Endothelial cell of umbilical vein (primary cell): ENCODE measurements around the gene CHMP6.

Experiments used
- EZH2 ChIP-seq: IDR thresholded peaks from 2 replicates; pipeline ENCODE4 v1.6.1; 2012; ENCODE audit warnings: borderline replicate concordance, low read depth, mild to moderate bottlenecking, moderate library complexity, low read length, inconsistent platforms; ENCODE audit not compliant: severe bottlenecking
- FOS ChIP-seq: IDR thresholded peaks from 2 replicates; pipeline ENCODE4 v1.6.1; 2011; ENCODE audit warnings: mild to moderate bottlenecking, low read length, moderate library complexity, borderline replicate concordance; ENCODE audit not compliant: insufficient read depth
- JUN ChIP-seq: IDR thresholded peaks from 2 replicates; pipeline ENCODE4 v1.6.1; 2011; ENCODE audit warnings: borderline replicate concordance, low read depth; ENCODE audit not compliant: insufficient read length, insufficient read depth
- MYC ChIP-seq: IDR thresholded peaks from one replicate; pipeline ENCODE4 v1.6.1; 2011; ENCODE audit warnings: mild to moderate bottlenecking, low read depth, low read length
- POLR2A ChIP-seq: IDR thresholded peaks from 2 replicates; pipeline ENCODE4 v1.6.1; 2012; ENCODE audit warnings: low read depth, mild to moderate bottlenecking, control low read depth, low read length
- POLR2AphosphoS5 ChIP-seq: IDR thresholded peaks from 2 replicates; pipeline ENCODE4 v1.6.1; 2012; ENCODE audit warnings: low read depth, mild to moderate bottlenecking, control low read depth, low read length, moderate library complexity; ENCODE audit not compliant: insufficient read depth
- TF ChIP-seq, protein P1 (sequence below), 2 donors: IDR thresholded peaks; 1 replicate in 1 of 2; 2 replicates in 1 of 2; pipeline ENCODE4 v1.5.1; 2011; ENCODE audit warnings: low read length in 2 of 2, mild to moderate bottlenecking in 2 of 2, moderate library complexity in 2 of 2, control low read depth in 1 of 2, inconsistent platforms in 1 of 2, low read depth in 1 of 2; ENCODE audit not compliant: insufficient read depth in 1 of 2; ENCODE audit errors: extremely low read depth in 1 of 2
- TF ChIP-seq, protein P2 (sequence below): IDR thresholded peaks from 2 replicates; pipeline ENCODE4 v1.6.1; 2011; ENCODE audit not compliant: insufficient read depth, insufficient read length

DNA sequence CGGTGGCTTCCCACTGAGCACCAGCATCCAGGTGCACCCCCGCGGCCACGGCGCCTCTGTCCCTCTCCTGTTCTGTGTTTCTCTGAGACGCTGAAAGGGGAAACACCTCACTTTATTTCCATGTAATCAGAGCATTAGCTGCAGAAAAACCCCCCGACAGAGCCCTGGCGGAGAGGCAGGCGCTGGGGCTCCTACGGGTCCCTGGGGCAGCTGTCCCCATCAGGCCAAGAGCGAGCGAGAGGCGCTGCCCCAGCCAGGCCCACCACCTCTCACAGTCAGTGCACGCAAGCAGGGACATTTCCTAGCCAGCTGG lies 27.1 kb upstream of the CHMP6 start:
- TF ChIP-seq, protein P1, sequence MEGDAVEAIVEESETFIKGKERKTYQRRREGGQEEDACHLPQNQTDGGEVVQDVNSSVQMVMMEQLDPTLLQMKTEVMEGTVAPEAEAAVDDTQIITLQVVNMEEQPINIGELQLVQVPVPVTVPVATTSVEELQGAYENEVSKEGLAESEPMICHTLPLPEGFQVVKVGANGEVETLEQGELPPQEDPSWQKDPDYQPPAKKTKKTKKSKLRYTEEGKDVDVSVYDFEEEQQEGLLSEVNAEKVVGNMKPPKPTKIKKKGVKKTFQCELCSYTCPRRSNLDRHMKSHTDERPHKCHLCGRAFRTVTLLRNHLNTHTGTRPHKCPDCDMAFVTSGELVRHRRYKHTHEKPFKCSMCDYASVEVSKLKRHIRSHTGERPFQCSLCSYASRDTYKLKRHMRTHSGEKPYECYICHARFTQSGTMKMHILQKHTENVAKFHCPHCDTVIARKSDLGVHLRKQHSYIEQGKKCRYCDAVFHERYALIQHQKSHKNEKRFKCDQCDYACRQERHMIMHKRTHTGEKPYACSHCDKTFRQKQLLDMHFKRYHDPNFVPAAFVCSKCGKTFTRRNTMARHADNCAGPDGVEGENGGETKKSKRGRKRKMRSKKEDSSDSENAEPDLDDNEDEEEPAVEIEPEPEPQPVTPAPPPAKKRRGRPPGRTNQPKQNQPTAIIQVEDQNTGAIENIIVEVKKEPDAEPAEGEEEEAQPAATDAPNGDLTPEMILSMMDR (IDR thresholded peaks at IDR 0.05; ENCODE audit: extremely low read depth in 1 of 2, insufficient read depth in 1 of 2, low read depth in 1 of 2, low read length in 2 of 2), result no peak
- TF ChIP-seq, protein P2, sequence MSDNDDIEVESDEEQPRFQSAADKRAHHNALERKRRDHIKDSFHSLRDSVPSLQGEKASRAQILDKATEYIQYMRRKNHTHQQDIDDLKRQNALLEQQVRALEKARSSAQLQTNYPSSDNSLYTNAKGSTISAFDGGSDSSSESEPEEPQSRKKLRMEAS, result no peak
- no peak for TF ChIP-seq POLR2A
- no peak for TF ChIP-seq POLR2AphosphoS5
- TF ChIP-seq MYC, result no peak
- no peak for TF ChIP-seq EZH2
- TF ChIP-seq FOS, result no peak
- no peak for TF ChIP-seq JUN
